PC-9 (cell line): ENCODE results near the gene MBD3L3.
"Not testable (repeated sequence)": the region's sequence is repeated elsewhere in the genome, so short reads cannot be mapped to it uniquely, and the experiment has no call there.

ENCODE experiments used
- CTCF ChIP-seq: fragments of 200-600 bp; sonication (generic); conservative IDR thresholded peaks from 2 replicates; pipeline ENCODE4 v1.6.1; 2017; ENCODE audit warnings: mixed run types, antibody characterized with exemption, mild to moderate bottlenecking, moderate library complexity
- EZH2 ChIP-seq: fragments of 200-600 bp; sonication (generic); IDR thresholded peaks from 2 replicates; pipeline ENCODE4 v1.8.0; 2017; ENCODE audit warnings: antibody characterized with exemption, low read depth

GRCh38 chr19:7056371-7056770 lies 2.1 kb downstream of the MBD3L3 start:
- not testable (repeated sequence) for TF ChIP-seq CTCF, EZH2
